Measurements from ENCODE around the gene CNOT6.
A peak's percentile ranks its signal among the peaks of the same experiment; 100 is the strongest.

Gene CNOT6

DNA sequence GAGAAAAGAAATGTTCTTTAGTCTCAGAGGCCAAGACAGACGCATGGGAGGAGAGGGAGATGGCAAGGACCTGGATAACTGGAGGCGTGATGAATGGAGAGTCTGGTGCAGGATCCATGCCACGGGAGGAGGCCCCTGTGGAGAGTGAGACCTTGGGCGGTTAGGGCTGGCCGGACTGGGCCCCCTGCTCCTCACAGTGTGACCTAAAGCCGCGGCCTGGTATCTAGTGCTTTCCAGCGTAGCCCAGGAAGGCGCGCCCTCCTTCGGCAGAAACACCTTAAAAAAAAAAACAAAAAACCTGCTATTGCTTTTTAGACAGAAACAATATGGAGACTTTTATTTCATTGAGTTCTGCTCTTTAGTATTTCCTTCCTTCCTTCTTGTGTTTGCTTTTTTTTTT is 64.1 kb downstream of the CNOT6 start:
- no peak for DNase-seq

- peak in 1 of 56 donors; percentile 1 for DNase-seq
Measured at GRCh38 chr5:180563994-180564393, 69.8 kb downstream of the CNOT6 start.

GRCh38 chr5:180568914-180569313 is 74.7 kb downstream of the CNOT6 start:
- DNase-seq = no peak

- DNase-seq = no peak
Measured at GRCh38 chr5:180575571-180575970, 81.4 kb downstream of the CNOT6 start.

- DNase-seq = no peak
Measured at GRCh38 chr5:180580681-180581080, 86.5 kb downstream of the CNOT6 start.

GRCh38 chr5:180583738-180584137 is 89.6 kb downstream of the CNOT6 start:
- no peak for DNase-seq

- DNase-seq = peak in 1 of 56 donors; percentile 13
Measured at GRCh38 chr5:180586204-180586603, 92.0 kb downstream of the CNOT6 start.

- no peak for DNase-seq
Measured at GRCh38 chr5:180586870-180587269, 92.7 kb downstream of the CNOT6 start.

GRCh38 chr5:180589771-180590542 is 95.8 kb downstream of the CNOT6 start:
- peak in 1 of 56 donors; percentile 18 for DNase-seq

DNA sequence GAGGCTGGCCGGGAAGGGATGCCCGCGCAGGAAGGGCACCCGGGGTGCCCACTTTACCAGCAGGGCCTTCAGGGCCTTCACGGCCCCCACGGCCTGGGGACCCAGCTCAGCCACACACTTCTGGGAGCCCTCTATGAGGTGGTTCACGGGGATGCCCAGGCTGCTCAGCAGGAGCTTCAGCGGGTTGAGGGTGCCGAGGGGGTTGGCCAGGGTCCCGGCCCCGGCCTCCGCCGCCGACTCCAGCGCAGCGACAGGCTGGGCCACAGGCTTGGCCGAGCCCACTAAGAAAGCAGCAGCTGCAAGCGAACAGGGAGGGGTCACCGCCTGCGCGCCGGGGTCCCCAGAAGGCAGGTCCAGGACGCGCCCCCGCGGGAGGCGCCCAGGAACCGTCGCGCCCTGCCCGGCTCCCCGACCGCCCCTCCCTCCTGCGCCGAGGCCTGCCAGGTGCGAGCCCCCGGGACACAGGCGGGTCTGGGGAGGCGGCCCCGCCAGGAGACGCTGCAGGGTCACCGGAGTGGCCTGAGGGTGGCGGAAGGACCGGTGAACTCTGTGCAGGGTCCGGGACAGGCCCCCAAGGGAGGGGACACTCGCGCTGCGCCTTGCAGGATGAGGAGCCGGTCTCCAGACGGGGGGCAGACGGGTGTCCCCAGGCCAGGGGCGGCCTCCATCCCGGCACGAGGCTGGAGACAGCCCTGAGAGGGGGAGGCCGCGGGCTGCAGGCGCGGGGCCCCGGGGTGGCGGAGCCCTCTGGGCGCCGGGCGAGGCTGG is 96.5 kb downstream of the CNOT6 start:
- DNase-seq = no peak

GRCh38 chr5:180591311-180591887 is 97.2 kb downstream of the CNOT6 start, which contains the start of gene SCGB3A1:
SCGB3A1 (minus strand) TSS chr5:180591499; CDS start chr5:180591462, 37 bp downstream.
- no peak for DNase-seq

- DNase-seq = peak in 3 of 56 donors; percentile 18 to 40 (median 30)
Measured at GRCh38 chr5:180592176-180592575, 98.0 kb downstream of the CNOT6 start.

GRCh38 chr5:180593446-180594206 is 99.4 kb downstream of the CNOT6 start:
- no peak for DNase-seq

DNA sequence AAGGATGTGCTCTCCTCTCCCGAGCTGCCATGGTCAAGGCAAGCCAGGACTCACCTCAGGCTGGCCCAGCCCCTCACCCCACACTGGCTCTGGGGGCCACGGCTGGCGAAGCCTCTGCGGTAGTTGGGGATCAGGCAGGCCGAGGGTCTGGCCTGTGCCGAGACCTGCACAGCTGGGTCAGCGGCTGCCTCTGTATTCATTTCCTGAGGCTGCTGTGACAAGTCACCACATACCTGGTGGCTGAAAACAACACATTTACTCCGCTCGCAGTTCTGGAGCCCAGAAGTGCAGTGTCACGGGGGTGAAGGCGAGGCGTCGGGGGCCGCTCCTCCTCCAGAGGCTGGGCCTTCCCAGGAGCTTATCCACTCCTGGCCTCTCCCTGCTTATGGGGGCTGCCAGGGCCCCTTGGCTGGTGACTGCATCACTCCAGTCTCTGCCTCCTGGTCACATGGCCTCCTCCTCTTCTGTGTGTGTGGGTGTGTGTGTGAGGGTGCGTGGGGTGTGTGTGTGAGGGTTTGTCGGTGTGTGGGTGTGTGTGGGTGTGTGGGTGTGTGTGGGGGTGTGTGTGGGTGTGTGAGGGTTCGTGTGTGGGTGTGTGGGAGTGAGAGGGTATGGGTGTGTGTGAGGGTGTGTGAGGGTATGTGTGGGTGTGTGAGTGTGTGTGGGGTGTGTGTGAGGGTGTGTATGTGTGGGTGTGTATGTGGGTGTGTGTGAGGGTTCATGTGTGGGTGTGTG is 100.3 kb downstream of the CNOT6 start:
- DNase-seq = no peak

- DNase-seq = no peak
Measured at GRCh38 chr5:180595046-180595379, 100.8 kb downstream of the CNOT6 start.

DNA sequence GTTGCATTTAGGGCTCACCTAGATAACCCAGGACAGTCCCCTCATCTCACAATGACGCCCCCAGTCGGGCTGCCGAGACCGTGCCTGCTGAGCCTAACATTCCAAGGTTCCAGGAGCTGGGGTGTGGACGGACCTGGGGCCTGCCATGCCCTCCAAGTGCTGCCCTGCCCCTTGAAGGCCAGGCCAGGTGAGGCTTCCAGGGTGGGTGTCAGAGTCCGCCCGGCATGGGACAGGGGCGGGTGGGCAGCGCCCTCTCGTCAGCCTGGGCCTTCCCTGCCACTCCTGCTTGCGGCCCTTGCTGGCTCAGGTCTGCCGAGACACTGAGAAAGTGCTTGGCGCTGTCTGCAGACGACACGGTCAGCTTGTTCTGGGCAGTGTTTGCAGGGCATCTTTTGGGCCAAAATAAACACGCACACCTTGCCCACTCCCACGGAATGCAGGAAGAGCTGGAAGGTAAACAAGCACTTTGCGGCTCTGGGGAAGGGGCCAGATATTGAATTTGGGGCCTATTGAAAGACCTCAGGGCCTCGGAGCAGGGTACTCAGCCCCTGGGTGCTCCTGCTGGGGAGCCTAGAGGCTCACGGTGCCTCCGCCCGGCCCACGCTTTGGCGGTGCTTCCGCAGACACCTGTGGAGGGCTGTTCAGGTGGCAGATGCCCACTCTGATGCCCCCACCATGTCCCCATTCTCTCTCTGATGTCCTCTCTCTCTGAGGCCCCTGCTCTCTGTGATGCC is 101.4 kb downstream of the CNOT6 start:
- DNase-seq = no peak

DNA sequence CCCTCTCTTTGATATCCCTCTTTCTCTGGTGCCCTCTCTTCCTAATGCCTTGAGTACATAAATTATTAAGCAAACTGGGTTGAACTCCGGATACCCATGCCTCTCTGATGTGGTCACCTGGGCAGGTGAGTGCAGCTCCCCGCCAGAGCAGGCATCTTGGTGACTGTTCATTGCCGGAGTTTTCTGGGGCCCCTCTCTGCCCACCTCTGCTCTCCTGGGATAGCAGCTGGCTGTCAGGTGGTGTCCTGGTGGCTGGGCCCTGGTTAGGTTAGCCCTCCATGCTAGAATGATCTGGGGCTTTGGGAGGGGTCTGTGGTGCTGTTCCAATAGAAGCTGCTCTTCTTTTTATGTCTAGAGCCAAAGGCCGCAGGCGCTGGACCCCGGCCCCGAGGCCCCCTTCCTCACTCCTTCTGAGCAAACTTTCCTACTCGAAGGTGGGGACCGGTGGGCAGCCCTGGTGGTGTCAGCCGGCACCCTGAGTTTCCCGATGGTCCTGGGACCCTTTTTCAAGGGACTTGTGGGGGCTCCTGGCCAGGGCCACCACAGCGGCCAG is 102.0 kb downstream of the CNOT6 start:
- no peak for DNase-seq

DNA sequence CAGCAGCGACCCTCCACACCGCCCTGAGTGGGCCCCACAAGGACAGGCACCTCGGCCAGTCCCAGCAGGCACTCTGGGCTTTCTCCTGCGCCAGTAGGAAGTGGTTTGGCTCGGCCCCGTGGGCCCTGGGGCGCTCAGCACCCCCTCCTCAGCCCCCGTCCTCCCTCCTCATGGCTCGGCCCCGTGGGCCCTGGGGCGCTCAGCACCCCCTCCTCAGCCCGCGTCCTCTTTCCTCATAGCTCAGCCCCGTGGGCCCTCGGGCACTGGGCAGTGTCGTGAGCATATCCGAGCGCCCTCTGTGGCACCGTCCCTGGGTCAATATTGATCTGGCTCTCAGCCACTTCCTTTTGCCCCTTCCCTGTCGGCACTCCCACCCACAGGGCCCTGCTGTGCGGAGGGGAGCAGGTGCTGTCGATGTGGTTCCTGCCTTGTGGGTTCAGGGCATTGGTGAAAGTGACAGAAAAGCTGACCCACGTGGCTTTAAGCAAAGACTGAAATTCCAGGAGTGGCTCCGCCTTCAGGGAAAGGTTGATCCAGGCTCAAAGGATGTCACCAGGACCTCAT is 102.6 kb downstream of the CNOT6 start:
- DNase-seq = no peak

GRCh38 chr5:180598316-180598701 is 104.1 kb downstream of the CNOT6 start:
- no peak for DNase-seq
